ENCODE data around the gene MAGI1.

MAGI1 gene

GRCh38 chr3:65660000-65660598, 378.6 kb downstream of the MAGI1 start:
- Mint-ChIP-seq H3K4me1 (no peaks in the 10 kb centered on the region), H3K4me3 (no peak overlapping the region), H3K27me3 (no peaks in the 10 kb centered on the region), H3K9me3 (no peaks in the 10 kb centered on the region), H3K27ac (no peak overlapping the region), H3K36me3 (no peaks in the 10 kb centered on the region)
- no peak for DNase-seq
- no peak for ATAC-seq (replicated peaks)

GRCh38 chr3:65659396-65659795, 379.3 kb downstream of the MAGI1 start:
- no peak overlapping the region for H3K27ac Mint-ChIP-seq
- no peaks in the 10 kb centered on the region for H3K36me3 Mint-ChIP-seq
- ATAC-seq (replicated peaks) = no peak
- no peak overlapping the region for H3K4me3 Mint-ChIP-seq
- no peaks in the 10 kb centered on the region for H3K27me3 Mint-ChIP-seq
- no peaks in the 10 kb centered on the region for H3K4me1 Mint-ChIP-seq
- no peak for DNase-seq
- H3K9me3 Mint-ChIP-seq = no peaks in the 10 kb centered on the region

GRCh38 chr3:65658401-65658800, 380.3 kb downstream of the MAGI1 start:
- Mint-ChIP-seq H3K4me1 (no peaks in the 10 kb centered on the region), H3K27ac (no peak overlapping the region), H3K4me3 (no peak overlapping the region), H3K36me3 (no peaks in the 10 kb centered on the region), H3K27me3 (no peaks in the 10 kb centered on the region), H3K9me3 (no peaks in the 10 kb centered on the region)
- DNase-seq (no peak), ATAC-seq (replicated peaks) (no peak)

- Mint-ChIP-seq H3K27me3 (no peaks in the 10 kb centered on the region), H3K36me3 (no peaks in the 10 kb centered on the region), H3K4me3 (no peak overlapping the region), H3K9me3 (peaks cover 4 to 9% of the 10 kb centered on the region in 2 donors), H3K27ac (no peak overlapping the region), H3K4me1 (no peaks in the 10 kb centered on the region)
- ATAC-seq (replicated peaks) = no peak
- no peak for DNase-seq
Measured at GRCh38 chr3:65655061-65655460, 383.7 kb downstream of the MAGI1 start.

GRCh38 chr3:65653731-65654130, 385.0 kb downstream of the MAGI1 start:
- no peaks in the 10 kb centered on the region for H3K4me1 Mint-ChIP-seq
- no peak for ATAC-seq (replicated peaks)
- no peak overlapping the region for H3K27ac Mint-ChIP-seq
- no peaks in the 10 kb centered on the region for H3K27me3 Mint-ChIP-seq
- H3K36me3 Mint-ChIP-seq = no peaks in the 10 kb centered on the region
- no peak for DNase-seq
- H3K9me3 Mint-ChIP-seq = peaks cover 4 to 9% of the 10 kb centered on the region in 2 donors
- no peak overlapping the region for H3K4me3 Mint-ChIP-seq

GRCh38 chr3:65650247-65650646, 388.5 kb downstream of the MAGI1 start:
- Mint-ChIP-seq H3K27ac (no peak overlapping the region), H3K27me3 (no peaks in the 10 kb centered on the region), H3K4me1 (no peaks in the 10 kb centered on the region), H3K4me3 (no peak overlapping the region), H3K9me3 (peaks cover 15 to 22% of the 10 kb centered on the region in 2 donors), H3K36me3 (no peaks in the 10 kb centered on the region)
- DNase-seq (no peak), ATAC-seq (replicated peaks) (no peak)

GRCh38 chr3:65647369-65647768, 391.3 kb downstream of the MAGI1 start:
- Mint-ChIP-seq H3K4me3 (no peak overlapping the region), H3K27me3 (no peaks in the 10 kb centered on the region), H3K4me1 (no peaks in the 10 kb centered on the region), H3K27ac (no peak overlapping the region), H3K9me3 (peaks cover 19 to 22% of the 10 kb centered on the region in 2 donors), H3K36me3 (no peaks in the 10 kb centered on the region)
- DNase-seq = no peak
- ATAC-seq (replicated peaks) = no peak

- H3K9me3 Mint-ChIP-seq = peaks cover 14 to 16% of the 10 kb centered on the region in 2 donors
- ATAC-seq (replicated peaks) (no peak), DNase-seq (no peak)
- H3K4me3 Mint-ChIP-seq = no peak overlapping the region
- H3K27ac Mint-ChIP-seq = no peak overlapping the region
- H3K36me3 Mint-ChIP-seq = no peaks in the 10 kb centered on the region
- no peaks in the 10 kb centered on the region for H3K27me3 Mint-ChIP-seq
- H3K4me1 Mint-ChIP-seq = no peaks in the 10 kb centered on the region
Measured at GRCh38 chr3:65642883-65643282, 395.8 kb downstream of the MAGI1 start.

- Mint-ChIP-seq H3K27ac (no peak overlapping the region), H3K9me3 (peaks cover 9 to 10% of the 10 kb centered on the region in 2 donors), H3K4me3 (no peak overlapping the region), H3K27me3 (no peaks in the 10 kb centered on the region), H3K36me3 (no peaks in the 10 kb centered on the region), H3K4me1 (no peaks in the 10 kb centered on the region)
- DNase-seq (no peak), ATAC-seq (replicated peaks) (no peak)
Measured at GRCh38 chr3:65641777-65642176, 396.9 kb downstream of the MAGI1 start.

- ATAC-seq (replicated peaks) (no peak), DNase-seq (no peak)
- no peak overlapping the region for H3K27ac Mint-ChIP-seq
- H3K4me3 Mint-ChIP-seq = no peak overlapping the region
- H3K36me3 Mint-ChIP-seq = no peaks in the 10 kb centered on the region
- no peaks in the 10 kb centered on the region for H3K27me3 Mint-ChIP-seq
- H3K9me3 Mint-ChIP-seq = peaks cover 3 to 6% of the 10 kb centered on the region in 2 donors
- no peaks in the 10 kb centered on the region for H3K4me1 Mint-ChIP-seq
Measured at GRCh38 chr3:65641045-65641444, 397.7 kb downstream of the MAGI1 start.

GRCh38 chr3:65639444-65639843, 399.3 kb downstream of the MAGI1 start:
- Mint-ChIP-seq H3K27ac (no peak overlapping the region), H3K9me3 (peaks cover 3 to 8% of the 10 kb centered on the region in 2 donors), H3K4me1 (no peaks in the 10 kb centered on the region), H3K4me3 (no peak overlapping the region), H3K27me3 (no peaks in the 10 kb centered on the region), H3K36me3 (no peaks in the 10 kb centered on the region)
- no peak for ATAC-seq (replicated peaks)
- no peak for DNase-seq

- Mint-ChIP-seq H3K27ac (no peak overlapping the region), H3K27me3 (no peaks in the 10 kb centered on the region), H3K36me3 (no peaks in the 10 kb centered on the region), H3K4me1 (no peaks in the 10 kb centered on the region), H3K9me3 (peaks cover 3% of the 10 kb centered on the region in 2 donors), H3K4me3 (no peak overlapping the region)
- ATAC-seq (replicated peaks) = no peak
- no peak for DNase-seq
Measured at GRCh38 chr3:65638301-65638700, 400.4 kb downstream of the MAGI1 start.

- Mint-ChIP-seq H3K27ac (no peak overlapping the region), H3K9me3 (peaks cover 3% of the 10 kb centered on the region in 2 donors), H3K27me3 (no peaks in the 10 kb centered on the region), H3K36me3 (no peaks in the 10 kb centered on the region), H3K4me1 (no peaks in the 10 kb centered on the region), H3K4me3 (no peak overlapping the region)
- ATAC-seq (replicated peaks) = no peak
- no peak for DNase-seq
Measured at GRCh38 chr3:65636326-65636725, 402.4 kb downstream of the MAGI1 start.

- Mint-ChIP-seq H3K27me3 (no peaks in the 10 kb centered on the region), H3K36me3 (no peaks in the 10 kb centered on the region), H3K27ac (no peak overlapping the region), H3K9me3 (peaks cover 3% of the 10 kb centered on the region in 2 donors), H3K4me1 (no peaks in the 10 kb centered on the region), H3K4me3 (no peak overlapping the region)
- DNase-seq (no peak), ATAC-seq (replicated peaks) (no peak)
Measured at GRCh38 chr3:65635657-65636056, 403.1 kb downstream of the MAGI1 start.

- DNase-seq = no peak
- H3K4me1 Mint-ChIP-seq = no peaks in the 10 kb centered on the region
- H3K27ac Mint-ChIP-seq = no peak overlapping the region
- H3K27me3 Mint-ChIP-seq = no peaks in the 10 kb centered on the region
- H3K4me3 Mint-ChIP-seq = no peak overlapping the region
- H3K9me3 Mint-ChIP-seq = peaks cover 4% of the 10 kb centered on the region in 2 donors
- no peak for ATAC-seq (replicated peaks)
- H3K36me3 Mint-ChIP-seq = no peaks in the 10 kb centered on the region
Measured at GRCh38 chr3:65633018-65633638, 405.6 kb downstream of the MAGI1 start.
